Fibroblast of pulmonary artery (primary cell): ENCODE data around the gene TMEM239.
A peak's percentile ranks its signal among the peaks of the same experiment; 100 is the strongest.
"Not testable (repeated sequence)": the region's sequence is repeated elsewhere in the genome, so short reads cannot be mapped to it uniquely, and the experiment has no call there.

Source experiments
- DNase-seq: peaks from one replicate; pipeline ENCODE4 v3.0.0-alpha.2; 2010; ENCODE audit warnings: low read depth
- H3K4me3 ChIP-seq: replicated peaks from 2 replicates; pipeline ENCODE4 v1.5.1; 2011; ENCODE audit warnings: low read depth, mild to moderate bottlenecking, control low read depth, low read length, moderate library complexity
- CTCF ChIP-seq: IDR thresholded peaks from 2 replicates; pipeline ENCODE4 v1.5.1; 2011; ENCODE audit warnings: mild to moderate bottlenecking, control low read depth, low read length, inconsistent platforms; ENCODE audit errors: missing control alignments

The TMEM239 gene

GRCh38 chr20:2816030-2816582, at the start of gene TMEM239:
Gene TMEM239 (plus strand): TSS chr20:2816364. CDS start chr20:2816555, 191 bp downstream.
- no peak within 1 kb of the TSS for H3K4me3 ChIP-seq
- no peak for DNase-seq
- no peak for TF ChIP-seq CTCF

- DNase-seq = peak; percentile 53
- H3K4me3 ChIP-seq = no peak overlapping the region
- no peak for TF ChIP-seq CTCF
Measured at GRCh38 chr20:2767768-2768631, 48.2 kb upstream of the TMEM239 start.

DNA sequence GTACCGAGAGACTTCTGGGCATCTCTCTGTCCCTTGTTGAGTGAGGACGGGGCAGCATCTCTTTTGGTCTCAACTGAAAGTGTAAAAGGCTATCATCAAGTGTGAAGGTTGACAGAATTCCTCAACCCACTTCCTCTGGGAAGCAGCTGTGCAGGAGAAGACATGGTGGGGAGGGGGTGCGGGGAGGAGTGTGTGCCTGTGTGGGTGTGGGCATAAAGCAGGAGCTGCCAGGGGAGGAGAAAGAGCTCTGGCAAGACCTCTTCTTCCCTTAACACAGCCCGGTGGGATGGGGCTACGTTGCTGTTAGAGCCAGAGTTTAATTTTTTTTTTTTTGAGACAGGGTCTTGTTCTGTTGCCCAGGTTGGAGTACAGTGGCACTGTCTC, 47.5 kb upstream of the TMEM239 start:
- TF ChIP-seq CTCF = no peak
- peak; percentile 7 for DNase-seq
- no peak overlapping the region for H3K4me3 ChIP-seq

DNA sequence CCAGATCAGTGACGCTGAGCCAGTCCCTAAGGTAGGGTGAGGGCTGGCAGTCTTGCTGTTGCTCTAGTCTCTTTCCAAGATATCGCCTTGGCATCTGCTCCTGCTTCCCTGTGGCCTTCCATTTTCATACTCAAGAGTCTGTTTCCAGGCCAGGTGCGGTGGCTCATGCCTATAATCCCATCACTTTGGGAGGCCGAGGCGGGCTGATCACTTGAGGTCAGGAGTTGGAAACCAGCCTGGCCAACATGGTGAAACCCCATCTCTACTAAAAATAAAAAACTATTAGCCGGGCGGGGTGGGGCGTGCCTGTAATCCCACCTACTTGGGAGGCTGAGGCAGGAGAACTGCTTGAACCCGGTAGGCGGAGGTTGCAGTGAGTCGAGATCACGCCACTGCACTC, 46.1 kb upstream of the TMEM239 start:
- H3K4me3 ChIP-seq, DNase-seq: not testable (repeated sequence)

DNA sequence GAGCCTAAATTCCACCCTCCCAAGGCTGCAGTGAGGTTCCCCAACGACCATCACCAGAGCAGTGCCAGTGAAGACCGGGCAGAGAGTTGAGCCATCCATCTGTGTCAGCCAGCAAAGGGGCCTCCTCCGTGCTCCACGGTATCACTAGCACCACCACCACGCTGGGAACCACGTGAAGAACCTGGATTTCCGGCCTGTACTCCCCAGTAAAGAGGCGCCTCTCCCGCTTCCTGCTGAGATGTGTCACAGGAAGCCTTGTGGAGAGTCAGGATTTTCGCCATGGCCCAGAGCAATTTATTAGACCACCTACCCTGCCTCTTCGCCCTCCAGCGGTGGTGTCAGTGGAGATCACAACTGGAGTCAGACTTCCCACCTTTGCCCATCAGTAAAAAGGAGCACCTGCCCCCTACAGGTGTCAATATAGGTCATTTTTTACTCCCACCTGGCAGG, 44.5 kb upstream of the TMEM239 start:
- DNase-seq = peak; percentile 59
- H3K4me3 ChIP-seq = no peak overlapping the region
- TF ChIP-seq CTCF = no peak

DNA sequence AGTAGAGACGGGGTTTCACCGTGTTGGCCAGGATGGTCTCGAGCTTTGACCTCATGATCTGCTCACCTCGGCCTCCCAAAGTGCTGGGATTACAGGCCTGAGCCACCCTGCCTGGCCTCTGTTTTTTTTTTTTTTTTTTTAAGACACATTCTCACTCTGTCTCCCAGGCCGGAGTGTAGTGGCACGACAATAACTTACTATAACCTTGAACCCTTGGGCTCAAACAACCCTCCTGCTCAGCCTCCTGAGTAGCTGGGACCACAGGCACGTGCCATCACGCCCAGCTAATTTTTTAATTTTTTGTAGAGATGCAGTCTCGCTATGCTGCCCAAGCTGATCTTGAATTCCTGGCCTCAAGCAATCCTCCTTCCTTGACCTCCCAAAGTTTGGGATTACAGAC, 42.4 kb upstream of the TMEM239 start:
- H3K4me3 ChIP-seq = no peak overlapping the region
- TF ChIP-seq CTCF = no peak
- DNase-seq = no peak

- no peak for TF ChIP-seq CTCF
- no peak for DNase-seq
- no peak overlapping the region for H3K4me3 ChIP-seq
Measured at GRCh38 chr20:2775139-2775538, 41.0 kb upstream of the TMEM239 start.
